ENCODE measurements around the gene CLIP1. TPM values are rescaled to one million over a fixed set of nuclear protein-coding genes. Genes with fewer than 3 reads are reported as not detected.
A peak's percentile ranks its signal among the peaks of the same experiment; 100 is the strongest.

The CLIP1 gene
- total and polyA plus RNA-seq, 8 donors = 16.0 to 133 (median 75.9) TPM

- Histone ChIP-seq H3K36me3 (peaks cover 46 to 98% (median 93%) of the 10 kb centered on the region in 4 donors), H3K4me1 (peaks cover 7 to 22% (median 12%) of the 10 kb centered on the region in 4 donors), H3K27me3 (no peaks in the 10 kb centered on the region), H3K4me3 (no peak overlapping the region), H3K9me3 (no peaks in the 10 kb centered on the region), H3K27ac (peak overlapping the region; percentile 55 to 86 (median 78))
- WGBS, 5 donors = 21 to 63% (median 44%) methylated on average over 1 of the region's 1 CpG
- no peak for DNase-seq
- intact Hi-C loops (cut with DNase I; ENCODE audit: low total_unique reads) = no loop called here
- TF ChIP-seq POLR2AphosphoS5 (IDR thresholded peaks at IDR 0.05) (no peak), CTCF (IDR thresholded peaks at IDR 0.05) (no peak), EP300 (IDR thresholded peaks at IDR 0.05) (no peak), POLR2A (IDR thresholded peaks at IDR 0.05) (no peak)
Measured at GRCh38 chr12:122327014-122327413, 95.5 kb downstream of the CLIP1 start.

GRCh38 chr12:122326586-122326985 lies 95.9 kb downstream of the CLIP1 start:
- intact Hi-C loops (cut with DNase I; ENCODE audit: low total_unique reads) = no loop called here
- no peak for DNase-seq
- Histone ChIP-seq H3K9me3 (no peaks in the 10 kb centered on the region), H3K4me1 (peaks cover 7 to 22% (median 12%) of the 10 kb centered on the region in 4 donors), H3K27ac (peak overlapping the region; percentile 17 to 86 (median 78)), H3K4me3 (no peak overlapping the region), H3K36me3 (peaks cover 41 to 98% (median 93%) of the 10 kb centered on the region in 4 donors), H3K27me3 (no peaks in the 10 kb centered on the region)
- 70 to 78% (median 75%) methylated on average over 5 of the region's 5 CpGs for WGBS, 5 donors
- TF ChIP-seq EP300 (IDR thresholded peaks at IDR 0.05) = no peak
- TF ChIP-seq CTCF (IDR thresholded peaks at IDR 0.05) = no peak
- TF ChIP-seq POLR2AphosphoS5 (IDR thresholded peaks at IDR 0.05) = no peak
- no peak for TF ChIP-seq POLR2A (IDR thresholded peaks at IDR 0.05)

- no peak overlapping the region for H3K4me3 ChIP-seq
- intact Hi-C loops (cut with DNase I; ENCODE audit: low total_unique reads) = no loop called here
- peaks cover 7 to 35% (median 12%) of the 10 kb centered on the region in 4 donors for H3K4me1 ChIP-seq
- no peak overlapping the region for H3K27ac ChIP-seq
- no peaks in the 10 kb centered on the region for H3K27me3 ChIP-seq
- H3K9me3 ChIP-seq = no peaks in the 10 kb centered on the region
- H3K36me3 ChIP-seq = peaks cover 41 to 99% (median 94%) of the 10 kb centered on the region in 4 donors
- no peak for DNase-seq
- TF ChIP-seq POLR2AphosphoS5 (IDR thresholded peaks at IDR 0.05) = no peak
- 95 to 98% (median 96%) methylated on average over 18 of the region's 18 CpGs for WGBS, 5 donors
Measured at GRCh38 chr12:122323311-122324019, 99.0 kb downstream of the CLIP1 start.

GRCh38 chr12:122322501-122322900 lies 100.0 kb downstream of the CLIP1 start:
- Histone ChIP-seq H3K4me3 (no peak overlapping the region), H3K36me3 (peaks cover 42 to 99% (median 94%) of the 10 kb centered on the region in 4 donors), H3K9me3 (no peaks in the 10 kb centered on the region), H3K4me1 (peaks cover 7 to 31% (median 12%) of the 10 kb centered on the region in 4 donors), H3K27me3 (no peaks in the 10 kb centered on the region), H3K27ac (no peak overlapping the region)
- WGBS, 5 donors = 87 to 93% (median 90%) methylated on average over 8 of the region's 8 CpGs
- no peak for DNase-seq
- intact Hi-C loops (cut with DNase I; ENCODE audit: low total_unique reads) = no loop called here
- TF ChIP-seq EP300 (IDR thresholded peaks at IDR 0.05) (no peak), POLR2AphosphoS5 (IDR thresholded peaks at IDR 0.05) (no peak), POLR2A (IDR thresholded peaks at IDR 0.05) (no peak), CTCF (IDR thresholded peaks at IDR 0.05) (no peak)
